GM18505 (cell line): ENCODE results near the gene TENM3.
A peak's percentile ranks its signal among the peaks of the same experiment; 100 is the strongest.
"Not testable (repeated sequence)": the region's sequence is repeated elsewhere in the genome, so short reads cannot be mapped to it uniquely, and the experiment has no call there.

Experiments
- ATAC-seq: cut with Tn5 transposase; IDR thresholded peaks from one replicate; pipeline ENCODE4 v1.9.1; 2021; ENCODE audit not compliant: unreplicated experiment
- POLR2A ChIP-seq: IDR thresholded peaks from 4 replicates; pipeline ENCODE4 v1.6.1; 2011; ENCODE audit warnings: borderline replicate concordance; ENCODE audit not compliant: insufficient read depth, insufficient read length; ENCODE audit errors: extremely low read depth

Gene TENM3

DNA sequence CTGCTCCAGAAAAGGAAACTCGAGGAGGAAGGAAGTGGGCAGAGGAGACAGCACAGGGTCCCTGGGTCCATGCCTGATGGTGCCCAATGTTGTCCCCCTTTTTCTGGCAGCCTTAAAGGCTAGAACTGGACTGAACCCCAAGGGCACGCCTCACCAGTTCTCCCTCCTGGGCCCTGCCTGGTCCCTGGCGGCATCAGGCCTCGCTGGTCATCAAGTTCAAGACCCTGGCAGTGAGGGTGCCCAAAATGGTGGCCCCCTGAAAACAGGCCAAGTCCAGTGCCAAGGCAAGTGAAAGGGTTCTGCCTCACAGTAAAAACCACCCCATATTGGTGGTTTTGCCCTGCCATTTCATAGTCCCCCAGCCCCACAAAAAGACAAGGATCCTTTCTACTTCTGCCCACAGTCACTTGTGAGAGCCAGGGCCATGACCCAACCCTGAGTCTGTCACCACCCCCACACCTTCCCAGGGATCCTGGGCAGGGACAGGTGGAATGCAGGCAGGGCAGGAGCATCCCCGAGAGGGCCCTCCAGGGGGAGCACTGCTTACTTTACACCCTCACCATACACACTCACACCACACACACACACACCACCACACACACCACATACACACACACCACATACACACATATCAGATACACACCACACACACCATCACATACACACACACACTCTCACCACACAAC, 566.4 kb downstream of the TENM3 start:
- ATAC-seq, result peak; percentile 28
- TF ChIP-seq POLR2A, result no peak

DNA sequence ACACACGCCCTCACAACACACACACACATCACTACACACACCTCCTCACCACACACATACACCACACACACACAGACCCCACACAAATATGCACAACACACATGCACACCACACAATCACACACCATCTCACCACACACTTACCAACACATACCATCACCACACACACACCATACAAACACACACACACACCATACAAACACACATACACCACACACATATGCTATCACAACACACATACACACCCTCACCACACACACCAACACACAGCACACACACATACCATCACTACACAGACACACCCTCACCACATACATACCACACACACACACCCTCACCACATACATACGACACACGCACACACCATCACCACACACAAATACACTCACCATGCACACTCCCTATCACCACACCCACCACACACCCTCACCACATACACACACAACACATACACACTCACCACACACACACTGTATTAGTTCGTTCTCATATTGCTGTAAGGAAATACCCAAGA, 567.0 kb downstream of the TENM3 start:
- TF ChIP-seq POLR2A, result no peak
- no peak for ATAC-seq

DNA sequence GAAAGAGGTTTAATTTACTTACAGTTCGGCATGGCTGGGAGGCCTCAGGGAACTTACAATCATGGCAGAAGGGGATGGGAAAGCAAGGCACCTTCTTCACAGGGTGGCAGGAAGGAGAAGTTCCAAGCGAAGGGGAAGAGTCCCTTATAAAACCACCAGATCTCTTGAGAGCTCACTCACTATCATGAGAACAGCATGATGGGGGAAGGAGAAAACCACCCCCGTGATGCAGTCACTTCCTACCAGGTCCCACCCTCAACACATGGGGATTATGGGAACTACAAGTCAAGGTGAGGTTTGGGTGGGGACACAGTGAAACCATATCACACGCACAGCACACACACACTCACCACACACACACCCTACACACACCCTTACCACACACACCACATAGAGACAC, 569.7 kb downstream of the TENM3 start:
- ATAC-seq, result no peak
- no peak for TF ChIP-seq POLR2A

DNA sequence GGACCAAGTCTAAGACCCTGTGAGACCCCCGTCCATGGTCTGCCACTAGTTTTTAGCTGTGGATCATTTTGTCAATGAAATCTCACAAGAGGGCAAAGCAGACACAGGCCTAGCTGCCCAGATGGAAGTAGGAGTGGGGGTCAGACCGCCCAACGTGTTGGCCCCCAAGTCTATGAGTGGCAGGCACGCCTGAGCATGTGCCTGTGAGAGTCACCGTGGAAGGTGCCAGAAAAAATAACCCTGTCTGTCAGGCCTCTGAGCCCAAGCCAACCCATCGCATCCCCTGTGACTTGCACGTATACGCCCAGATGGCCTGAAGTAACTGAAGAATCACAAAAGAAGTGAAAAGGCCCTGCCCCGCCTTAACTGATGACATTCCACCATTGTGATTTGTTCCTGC, 570.9 kb downstream of the TENM3 start:
- ATAC-seq, result not testable (repeated sequence)

DNA sequence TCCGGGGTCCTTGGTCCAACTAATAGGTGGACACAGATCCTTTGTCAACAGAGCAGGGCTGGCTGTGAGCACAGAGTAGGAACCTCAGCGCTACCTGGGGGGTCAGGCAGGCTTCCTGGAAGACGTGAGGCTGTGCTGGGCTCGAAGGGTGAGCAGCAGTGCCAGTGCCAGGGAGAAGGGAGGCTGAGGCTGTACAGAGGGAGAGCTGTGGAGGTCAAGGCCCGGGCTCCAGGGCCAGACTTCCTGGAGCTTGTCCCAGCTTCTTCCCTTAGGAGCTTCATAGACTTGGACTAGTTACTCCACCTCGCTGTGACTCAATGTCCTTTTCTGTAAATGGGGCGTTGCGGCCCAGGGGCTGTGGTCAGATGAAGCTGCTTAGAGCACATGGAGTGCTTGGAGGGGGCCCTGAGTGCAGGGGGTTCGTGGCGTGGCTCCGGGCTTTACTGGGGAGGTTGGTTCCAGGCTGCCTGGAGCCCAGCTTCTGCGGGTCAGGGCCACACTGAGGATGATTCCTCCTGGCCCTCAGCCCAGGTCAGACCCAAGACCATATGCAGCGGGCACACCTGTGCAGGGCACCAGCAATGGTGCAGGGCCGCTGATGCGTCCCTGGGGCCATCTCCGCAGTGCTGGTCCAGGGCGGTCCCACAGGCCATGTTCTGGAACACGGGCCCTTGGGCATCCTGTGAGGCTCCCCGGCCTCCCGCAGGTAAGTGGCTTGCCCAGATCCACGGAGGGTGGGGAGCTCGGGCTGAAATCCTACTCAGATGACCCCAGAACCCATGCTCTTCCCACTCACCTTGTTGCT, 575.9 kb downstream of the TENM3 start:
- TF ChIP-seq POLR2A, result no peak
- ATAC-seq, result no peak

DNA sequence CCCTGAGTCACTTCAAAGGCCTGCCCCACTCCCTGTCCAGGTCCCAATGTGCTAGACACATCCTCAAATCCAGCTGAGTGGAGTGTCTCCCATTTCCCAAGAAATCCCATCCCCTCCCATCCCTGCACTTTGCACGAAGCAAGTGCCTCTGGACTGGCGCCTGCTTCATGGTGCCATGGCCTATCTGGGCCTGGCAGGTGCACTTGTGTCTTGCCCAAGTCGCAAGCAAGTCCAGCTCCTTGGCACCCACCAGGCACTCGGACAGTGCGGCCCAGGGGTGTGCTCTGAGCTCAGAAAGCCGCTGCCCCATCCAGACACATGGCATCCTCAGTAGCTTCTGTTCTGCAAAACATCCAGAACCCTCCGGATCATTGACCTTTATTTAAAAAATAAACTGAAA, 576.5 kb downstream of the TENM3 start:
- no peak for TF ChIP-seq POLR2A
- ATAC-seq, result no peak

DNA sequence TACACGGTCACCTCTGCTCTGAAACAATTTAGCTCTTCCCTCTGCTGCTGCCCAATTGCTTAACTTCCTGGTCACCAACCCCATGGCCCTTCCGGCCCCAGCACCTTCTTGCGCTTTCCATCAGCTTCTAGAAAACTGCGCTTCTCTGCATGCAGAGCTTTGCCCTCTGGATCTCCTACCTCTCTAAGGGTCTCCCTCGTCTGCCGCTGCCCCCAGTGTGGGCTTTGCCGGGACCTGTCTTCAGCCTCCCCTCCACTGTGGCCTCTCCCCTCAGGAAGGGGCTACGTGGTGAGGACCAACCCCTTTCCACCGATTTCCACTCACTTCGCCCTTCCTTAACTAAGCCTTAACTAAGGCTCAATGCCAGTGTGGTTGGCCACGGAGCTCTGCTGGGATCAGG, 579.4 kb downstream of the TENM3 start:
- no peak for TF ChIP-seq POLR2A
- no peak for ATAC-seq

DNA sequence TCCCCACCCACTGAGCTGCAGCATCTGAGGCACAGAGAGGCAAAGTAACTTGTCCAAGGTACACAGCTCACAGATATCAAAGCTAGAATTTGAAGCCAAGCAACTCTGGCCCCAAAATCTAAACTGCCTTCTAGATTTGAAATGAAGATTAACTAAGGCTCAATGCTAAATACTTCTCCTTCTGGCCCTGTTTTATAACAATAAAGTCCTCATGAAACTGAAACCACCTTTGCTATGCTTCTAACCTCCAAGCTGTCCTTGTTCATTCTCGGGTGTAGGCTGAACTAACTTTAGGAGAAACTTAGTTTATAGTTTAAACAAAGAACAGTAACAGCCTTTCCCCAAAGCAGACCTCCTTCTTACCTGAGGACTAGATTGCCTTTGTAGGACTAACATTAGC, 580.4 kb downstream of the TENM3 start:
- peak; percentile 47 for ATAC-seq
- TF ChIP-seq POLR2A, result no peak

DNA sequence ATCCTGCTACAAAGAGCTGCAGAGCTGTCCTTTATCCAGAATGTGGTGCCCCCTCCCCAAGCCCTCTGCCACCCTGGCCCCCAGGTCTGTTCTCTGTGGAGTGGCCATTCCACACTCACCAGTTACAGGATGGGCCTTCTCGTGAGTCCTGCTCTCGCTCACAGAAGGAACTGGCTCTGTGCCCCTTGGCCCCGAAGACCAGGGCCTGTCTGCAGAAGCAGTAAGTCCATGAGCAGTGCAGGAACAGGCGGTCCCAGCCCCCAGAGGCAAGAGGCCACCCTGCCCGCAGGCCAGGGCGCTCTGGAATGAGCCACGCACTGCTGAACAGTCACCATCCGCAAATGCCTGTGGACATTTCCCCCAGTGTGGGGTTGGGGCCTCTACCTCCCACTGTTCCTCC, 581.8 kb downstream of the TENM3 start:
- no peak for TF ChIP-seq POLR2A
- no peak for ATAC-seq

DNA sequence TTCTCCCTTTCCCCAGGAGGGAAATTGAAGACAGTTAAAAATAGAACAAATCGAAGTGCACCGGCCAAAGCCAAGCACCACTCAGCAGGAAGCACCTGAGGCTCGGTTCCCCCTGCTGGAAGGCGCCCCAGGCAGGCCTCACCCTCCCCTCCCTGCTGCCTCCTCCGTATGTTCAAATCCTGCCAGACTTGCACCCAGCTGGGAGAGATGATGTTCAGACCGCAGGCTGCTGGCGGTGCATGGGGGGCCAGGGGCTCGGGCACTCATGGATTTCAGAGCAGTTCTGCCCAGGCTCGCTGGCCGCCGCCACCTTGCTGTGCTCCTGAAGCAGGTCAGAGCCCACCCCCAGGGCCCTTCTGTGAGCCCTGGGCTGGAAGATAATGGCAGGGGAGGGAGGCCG, 582.6 kb downstream of the TENM3 start:
- TF ChIP-seq POLR2A, result no peak
- no peak for ATAC-seq

DNA sequence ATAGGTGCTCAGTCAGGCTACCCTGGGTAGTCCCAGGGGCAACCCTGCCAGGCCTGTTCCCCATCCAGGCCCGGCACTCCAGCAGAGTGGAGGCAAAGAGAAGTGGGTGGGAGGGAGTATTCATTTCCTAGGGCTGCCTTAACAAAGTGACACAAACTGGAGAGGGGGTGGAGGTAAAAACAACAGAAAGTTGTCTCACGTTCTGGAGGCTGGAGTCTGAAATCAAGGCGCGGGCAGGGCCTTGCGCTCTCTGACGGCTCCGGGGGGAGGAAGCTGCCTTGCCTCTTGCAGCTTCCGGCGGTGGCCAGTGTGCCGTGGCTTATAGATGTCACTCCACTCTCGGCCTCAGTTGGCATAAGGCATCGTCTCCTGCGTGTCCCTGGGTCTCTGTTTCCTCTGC, 583.2 kb downstream of the TENM3 start:
- no peak for TF ChIP-seq POLR2A
- peak; percentile 62 for ATAC-seq

DNA sequence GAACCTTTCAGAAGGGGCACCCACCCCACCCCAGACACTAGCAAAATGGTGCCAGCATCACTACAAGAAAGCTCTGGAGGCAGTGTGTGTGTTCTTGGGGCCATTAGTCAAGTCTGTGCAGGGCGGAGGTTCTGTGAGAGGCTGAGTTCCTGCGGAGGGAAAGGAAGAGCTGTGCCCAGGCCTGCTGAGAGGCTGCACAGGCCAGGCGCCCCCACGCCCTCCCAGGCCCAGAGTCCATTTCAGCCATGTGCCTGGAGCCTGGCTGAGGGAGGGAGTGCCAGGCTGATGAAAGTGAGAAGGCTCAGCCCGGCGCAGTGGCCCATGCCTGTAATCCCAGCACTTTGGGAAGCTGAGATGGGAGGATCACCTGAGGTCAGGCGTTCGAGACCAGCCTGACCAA, 584.0 kb downstream of the TENM3 start:
- no peak for ATAC-seq

DNA sequence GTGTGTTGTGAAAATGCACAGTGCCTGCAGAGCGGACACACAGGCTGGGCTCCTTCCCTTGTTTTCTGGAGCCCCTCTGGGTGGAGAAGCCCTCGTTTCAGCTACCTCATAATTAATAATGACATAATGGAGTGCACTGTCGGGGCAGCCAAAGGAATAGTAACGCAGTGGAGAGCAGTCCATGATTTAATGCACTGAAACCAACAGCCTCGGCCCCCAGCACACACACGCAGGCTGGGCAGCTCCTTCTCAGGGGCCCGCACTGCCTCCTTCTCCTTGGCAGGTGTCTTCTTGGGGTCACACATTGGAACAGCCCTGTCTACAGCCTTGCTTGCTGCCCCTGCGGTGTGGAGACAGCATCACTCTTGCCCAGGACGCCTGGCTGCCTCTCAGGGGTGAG, 584.8 kb downstream of the TENM3 start:
- ATAC-seq, result no peak
- no peak for TF ChIP-seq POLR2A

More for the DNA sequence above, 584.0 kb downstream of the TENM3 start:
- TF ChIP-seq POLR2A, result no peak

DNA sequence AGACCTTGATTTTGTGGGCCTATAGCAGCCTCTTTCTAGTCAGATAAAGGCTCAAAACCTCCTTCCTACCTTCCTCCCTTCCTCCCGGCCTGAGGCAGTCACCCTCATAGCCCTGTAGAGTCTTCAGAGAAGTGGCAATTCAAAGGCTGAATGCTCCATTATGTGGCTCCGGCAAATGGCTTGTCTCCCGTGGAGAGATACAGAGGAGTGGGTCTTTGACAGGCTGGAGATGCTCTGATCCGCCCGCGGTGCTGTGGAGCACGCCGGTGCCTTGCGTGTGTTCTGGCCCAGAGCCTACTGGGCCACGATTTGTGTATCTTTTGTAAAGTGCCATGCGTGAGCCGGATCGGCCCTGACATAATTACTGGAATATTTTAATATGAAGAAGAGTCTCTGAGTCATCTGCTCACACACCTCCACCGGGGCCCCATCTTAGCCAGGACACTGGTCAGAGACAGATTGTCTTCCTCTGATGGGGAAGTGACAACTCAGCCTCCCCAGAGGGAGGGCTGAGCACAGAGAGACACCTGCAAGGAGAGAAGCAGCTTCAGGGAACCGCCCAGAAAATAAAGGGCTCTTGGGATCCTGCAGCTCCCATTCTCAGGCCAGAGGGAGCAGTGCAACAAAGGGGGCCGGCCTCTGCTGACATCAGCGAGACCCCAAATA, 585.3 kb downstream of the TENM3 start:
- no peak for TF ChIP-seq POLR2A
- peak; percentile 44 for ATAC-seq
